HepG2 (cell line): ENCODE measurements around the gene FRK. TPM values are rescaled to one million over a fixed set of nuclear protein-coding genes. Genes with fewer than 3 reads are reported as not detected.

ENCODE experiments used
- CREB1 ChIP-seq, 2 experiments: fragments of 450-650 bp in 1 of 2; IDR thresholded peaks; 2 replicates each; pipeline ENCODE4 v1.6.1; 2016 to 2017; ENCODE audit warnings: control low read depth in 1 of 2, mild to moderate bottlenecking in 1 of 2, missing compliant biosample characterization in 1 of 2, missing genetic modification characterization in 1 of 2
- DPF2 ChIP-seq: sonication (generic); formaldehyde crosslinking; IDR thresholded peaks from 2 replicates; pipeline ENCODE4 v1.4.0; 2020; ENCODE audit warnings: mild to moderate bottlenecking, low read depth, missing genetic modification reagents, borderline replicate concordance
- FOXA1 ChIP-seq, 2 experiments: fragments of 450-650 bp in 1 of 2; sonication (generic) in 1 of 2; formaldehyde crosslinking in 1 of 2; IDR thresholded peaks; 2 replicates each; pipeline versions ENCODE4 v1.4.0 to v1.6.1; 2016 to 2020; ENCODE audit warnings: missing genetic modification reagents in 1 of 2
- FOXP1 ChIP-seq, 2 experiments: fragments of 450-650 bp in 1 of 2; IDR thresholded peaks; 2 replicates each; pipeline ENCODE4 v1.6.1; 2017 to 2018; ENCODE audit warnings: antibody characterized with exemption in 1 of 2
- GTF2F1 ChIP-seq: fragments of 150-350 bp; IDR thresholded peaks from 2 replicates; pipeline ENCODE4 v1.6.1; 2014; ENCODE audit warnings: low read length
- MAFF ChIP-seq: IDR thresholded peaks from 2 replicates; pipeline ENCODE4 v1.6.1; 2011; ENCODE audit warnings: low read depth, low read length, improper control_type of control experiment
- MAX ChIP-seq: IDR thresholded peaks from 2 replicates; pipeline ENCODE4 v1.6.1; 2012; ENCODE audit warnings: inconsistent platforms
- MIXL1 ChIP-seq: IDR thresholded peaks from 2 replicates; pipeline ENCODE4 v1.6.1; 2016
- MLLT10 ChIP-seq: sonication (generic); formaldehyde crosslinking; IDR thresholded peaks from 2 replicates; pipeline ENCODE4 v1.4.0; 2020; ENCODE audit warnings: missing genetic modification reagents
- MTA3 ChIP-seq: sonication (generic); formaldehyde crosslinking; IDR thresholded peaks from 2 replicates; pipeline ENCODE4 v1.4.0; 2020; ENCODE audit warnings: missing genetic modification reagents
- NR2C2 ChIP-seq: sonication (generic); formaldehyde crosslinking; IDR thresholded peaks from 2 replicates; pipeline ENCODE4 v1.4.0; 2020; ENCODE audit warnings: missing genetic modification reagents, mild to moderate bottlenecking, moderate library complexity, borderline replicate concordance
- RNF2 ChIP-seq: fragments of 450-650 bp; conservative IDR thresholded peaks from 2 replicates; pipeline ENCODE4 v1.6.1; 2016; ENCODE audit warnings: low read depth
- SMYD3 ChIP-seq: sonication (generic); formaldehyde crosslinking; IDR thresholded peaks from 2 replicates; pipeline ENCODE4 v1.8.1; 2023; ENCODE audit warnings: mild to moderate bottlenecking, missing genetic modification reagents
- STAG1 ChIP-seq: sonication (generic); formaldehyde crosslinking; IDR thresholded peaks from 2 replicates; pipeline ENCODE4 v1.4.0; 2020; ENCODE audit warnings: missing genetic modification reagents
- SUZ12 ChIP-seq: fragments of 150-350 bp; IDR thresholded peaks from 2 replicates; pipeline ENCODE4 v1.6.1; 2014; ENCODE audit warnings: low read depth, low read length
- TBX3 ChIP-seq: fragments of 450-650 bp; IDR thresholded peaks from 2 replicates; pipeline ENCODE4 v1.6.1; 2017; ENCODE audit warnings: antibody characterized with exemption, mild to moderate bottlenecking, inconsistent platforms, borderline replicate concordance
- THYN1 ChIP-seq: sonication (generic); formaldehyde crosslinking; IDR thresholded peaks from 2 replicates; pipeline ENCODE4 v1.8.1; 2023; ENCODE audit warnings: low read depth, mild to moderate bottlenecking, moderate library complexity, missing genetic modification reagents, borderline replicate concordance
- YEATS4 ChIP-seq: sonication (generic); formaldehyde crosslinking; IDR thresholded peaks from 2 replicates; pipeline ENCODE4 v1.4.0; 2020; ENCODE audit warnings: missing genetic modification reagents, borderline replicate concordance
- ZBTB42 ChIP-seq: sonication (generic); formaldehyde crosslinking; IDR thresholded peaks from 2 replicates; pipeline ENCODE4 v1.5.0; 2020; ENCODE audit warnings: mild to moderate bottlenecking, missing genetic modification reagents
- ZBTB43 ChIP-seq: sonication (generic); formaldehyde crosslinking; conservative IDR thresholded peaks from 2 replicates; pipeline ENCODE4 v1.4.0; 2020; ENCODE audit warnings: missing genetic modification reagents
- ZFAT ChIP-seq: sonication (generic); formaldehyde crosslinking; conservative IDR thresholded peaks from 2 replicates; pipeline ENCODE4 v1.8.1; 2023; ENCODE audit warnings: missing genetic modification reagents, inconsistent platforms
- ZFP1 ChIP-seq: IDR thresholded peaks from 2 replicates; pipeline ENCODE4 v1.6.1; 2016
- ZMYM4 ChIP-seq: sonication (generic); formaldehyde crosslinking; IDR thresholded peaks from 2 replicates; pipeline ENCODE4 v1.8.1; 2023; ENCODE audit warnings: mild to moderate bottlenecking, missing genetic modification reagents
- ZNF557 ChIP-seq: sonication (generic); formaldehyde crosslinking; IDR thresholded peaks from 2 replicates; pipeline ENCODE4 v1.4.0; 2020; ENCODE audit warnings: missing genetic modification reagents
- ZNF746 ChIP-seq: sonication (generic); formaldehyde crosslinking; IDR thresholded peaks from 2 replicates; pipeline ENCODE4 v1.8.0; 2022; ENCODE audit warnings: mild to moderate bottlenecking, missing genetic modification reagents
- ZNF747 ChIP-seq: sonication (generic); formaldehyde crosslinking; IDR thresholded peaks from 2 replicates; pipeline ENCODE4 v1.8.1; 2023; ENCODE audit warnings: missing genetic modification reagents, mild to moderate bottlenecking, borderline replicate concordance
- polyA plus RNA-seq, 8 experiments: library from polyadenylated mRNA; depleted of rRNA in 3 of 8; stranded (reverse) in 7 of 8; unstranded in 1 of 8; fragments of >200 nt; fragmentation: Illumina TruSeq in 4 of 8; extraction: Trizol in 4 of 8; gene quantifications; 2 replicates each; pipeline versions ENCODE4 v1.2.1 to v1.2.3, GENCODE V29; 2011 to 2016; ENCODE audit warnings: low read depth in 4 of 8, missing spikeins in 1 of 8, mixed read lengths in 1 of 8; ENCODE audit not compliant: insufficient read depth in 1 of 8
- total RNA-seq, 5 experiments: library from RNA; depleted of rRNA; stranded (reverse); fragments of >200 nt; fragmentation: Illumina TruSeq; extraction: Trizol; gene quantifications; 2 replicates each; pipeline ENCODE4 v1.2.3, GENCODE V29; 2016; ENCODE audit warnings: low read depth in 1 of 5
- TF ChIP-seq, protein P1 (sequence below): sonication (generic); formaldehyde crosslinking; IDR thresholded peaks from 2 replicates; pipeline ENCODE4 v1.5.0; 2020; ENCODE audit warnings: missing genetic modification reagents, mild to moderate bottlenecking, borderline replicate concordance
- TF ChIP-seq, protein P2 (sequence below): sonication (generic); formaldehyde crosslinking; IDR thresholded peaks from 2 replicates; pipeline ENCODE4 v1.4.0; 2020; ENCODE audit warnings: mild to moderate bottlenecking, low read depth, missing genetic modification reagents
- TF ChIP-seq, protein P3 (sequence below): IDR thresholded peaks from 2 replicates; pipeline ENCODE4 v1.6.1; 2016; ENCODE audit warnings: control low read depth

FRK gene
- total and polyA plus RNA-seq, 2 of the 13 experiments (the other 11 are each of a cell fraction or from before 2014, with no cell fraction given): 1.3 to 2.9 TPM

DNA sequence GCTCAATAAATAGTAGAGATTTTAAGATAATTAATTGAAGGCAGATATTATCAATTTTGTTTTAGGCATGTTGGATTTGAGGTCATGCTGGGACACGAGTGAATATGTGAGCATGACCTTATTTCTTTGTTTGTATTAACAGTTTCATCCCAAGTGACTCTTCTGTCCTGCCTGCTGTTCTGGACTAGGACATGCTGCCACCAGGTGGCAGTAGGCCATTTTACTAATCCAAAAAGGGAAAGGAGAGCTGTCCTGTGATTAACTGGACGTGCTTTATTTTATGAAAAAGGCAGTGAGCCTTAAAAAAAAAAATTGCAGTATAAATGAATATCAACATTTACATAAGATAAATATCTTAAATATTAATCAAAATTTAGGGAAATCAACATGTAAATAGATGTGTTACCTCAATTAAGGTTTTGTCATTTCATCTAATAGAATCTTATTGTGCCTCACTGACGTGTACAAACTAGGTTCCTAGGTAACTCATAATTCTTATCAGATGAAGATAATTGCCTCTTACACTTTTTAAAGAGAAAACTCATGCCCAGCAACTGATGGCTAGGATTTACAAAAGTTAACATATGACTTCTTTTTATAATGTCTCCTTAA is 49.8 kb downstream of the FRK start (continued):
- TF ChIP-seq NR2C2 (CRISPR knock-in tag): no peak
- no peak for TF ChIP-seq SUZ12
- TF ChIP-seq THYN1 (CRISPR knock-in tag): no peak
- peak; percentile 73; the same call in 1 of the 2 replicates for TF ChIP-seq MIXL1 (CRISPR knock-in tag)
- peak; percentile 88 for TF ChIP-seq STAG1 (CRISPR knock-in tag)
- TF ChIP-seq, protein P1, sequence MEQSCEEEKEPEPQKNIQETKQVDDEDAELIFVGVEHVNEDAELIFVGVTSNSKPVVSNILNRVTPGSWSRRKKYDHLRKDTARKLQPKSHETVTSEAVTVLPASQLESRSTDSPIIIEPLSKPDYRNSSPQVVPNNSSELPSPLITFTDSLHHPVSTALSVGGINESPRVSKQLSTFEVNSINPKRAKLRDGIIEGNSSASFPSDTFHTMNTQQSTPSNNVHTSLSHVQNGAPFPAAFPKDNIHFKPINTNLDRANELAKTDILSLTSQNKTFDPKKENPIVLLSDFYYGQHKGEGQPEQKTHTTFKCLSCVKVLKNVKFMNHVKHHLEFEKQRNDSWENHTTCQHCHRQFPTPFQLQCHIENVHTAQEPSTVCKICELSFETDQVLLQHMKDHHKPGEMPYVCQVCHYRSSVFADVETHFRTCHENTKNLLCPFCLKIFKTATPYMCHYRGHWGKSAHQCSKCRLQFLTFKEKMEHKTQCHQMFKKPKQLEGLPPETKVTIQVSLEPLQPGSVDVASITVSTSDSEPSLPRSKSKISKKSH (CRISPR knock-in tag): no peak
- no peak for TF ChIP-seq FOXA1 (IDR thresholded peaks at IDR 0.05)
- peak; percentile 8; the same call in 1 of the 2 replicates for TF ChIP-seq FOXA1 (CRISPR knock-in tag; IDR thresholded peaks at IDR 0.05)
- TF ChIP-seq, protein P2, sequence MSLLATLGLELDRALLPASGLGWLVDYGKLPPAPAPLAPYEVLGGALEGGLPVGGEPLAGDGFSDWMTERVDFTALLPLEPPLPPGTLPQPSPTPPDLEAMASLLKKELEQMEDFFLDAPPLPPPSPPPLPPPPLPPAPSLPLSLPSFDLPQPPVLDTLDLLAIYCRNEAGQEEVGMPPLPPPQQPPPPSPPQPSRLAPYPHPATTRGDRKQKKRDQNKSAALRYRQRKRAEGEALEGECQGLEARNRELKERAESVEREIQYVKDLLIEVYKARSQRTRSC (CRISPR knock-in tag): no peak
- no peak for TF ChIP-seq GTF2F1
- no peak for TF ChIP-seq FOXP1 (IDR thresholded peaks at IDR 0.05)
- TF ChIP-seq FOXP1 (CRISPR knock-in tag; IDR thresholded peaks at IDR 0.05): no peak
- TF ChIP-seq CREB1 (IDR thresholded peaks at IDR 0.05): no peak
- TF ChIP-seq CREB1 (CRISPR knock-in tag; IDR thresholded peaks at IDR 0.05): no peak
- TF ChIP-seq ZNF747 (CRISPR knock-in tag): no peak
- TF ChIP-seq TBX3: no peak
- TF ChIP-seq MAX: no peak
- no peak for TF ChIP-seq ZFP1 (CRISPR knock-in tag)
- no peak for TF ChIP-seq YEATS4 (CRISPR knock-in tag)
- no peak; the same call in 1 of the 2 replicates for TF ChIP-seq ZMYM4 (CRISPR knock-in tag)
- TF ChIP-seq RNF2: no peak
- TF ChIP-seq MLLT10 (CRISPR knock-in tag): no peak
- no peak for TF ChIP-seq MAFF
- TF ChIP-seq SMYD3 (CRISPR knock-in tag): no peak
- no peak for TF ChIP-seq ZBTB42
- no peak for TF ChIP-seq ZNF557
- TF ChIP-seq ZBTB43 (CRISPR knock-in tag): no peak
- no peak for TF ChIP-seq ZNF746 (CRISPR knock-in tag)
- TF ChIP-seq, protein P3, sequence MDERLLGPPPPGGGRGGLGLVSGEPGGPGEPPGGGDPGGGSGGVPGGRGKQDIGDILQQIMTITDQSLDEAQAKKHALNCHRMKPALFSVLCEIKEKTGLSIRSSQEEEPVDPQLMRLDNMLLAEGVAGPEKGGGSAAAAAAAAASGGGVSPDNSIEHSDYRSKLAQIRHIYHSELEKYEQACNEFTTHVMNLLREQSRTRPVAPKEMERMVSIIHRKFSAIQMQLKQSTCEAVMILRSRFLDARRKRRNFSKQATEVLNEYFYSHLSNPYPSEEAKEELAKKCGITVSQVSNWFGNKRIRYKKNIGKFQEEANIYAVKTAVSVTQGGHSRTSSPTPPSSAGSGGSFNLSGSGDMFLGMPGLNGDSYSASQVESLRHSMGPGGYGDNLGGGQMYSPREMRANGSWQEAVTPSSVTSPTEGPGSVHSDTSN (CRISPR knock-in tag): no peak
- TF ChIP-seq ZFAT (CRISPR knock-in tag): no peak
- no peak for TF ChIP-seq MTA3 (CRISPR knock-in tag)
- TF ChIP-seq DPF2 (CRISPR knock-in tag): no peak
